OCI-LY1 (cell line): ENCODE measurements around the gene BCAP31.
"Not testable (repeated sequence)": the region's sequence is repeated elsewhere in the genome, so short reads cannot be mapped to it uniquely, and the experiment has no call there.

Experiments
- H2AFZ ChIP-seq: fragments of 200-600 bp; sonication (generic), shearing (Covaris generic); 2 replicates; pipeline ENCODE4 v1.6.0; 2014; ENCODE audit warnings: antibody characterized with exemption, mild to moderate bottlenecking, low read length
- H3F3A ChIP-seq: fragments of 200-600 bp; sonication (generic), shearing (Covaris generic); 2 replicates; pipeline ENCODE4 v1.6.0; 2014; ENCODE audit warnings: mild to moderate bottlenecking, antibody characterized with exemption, low read length, moderate library complexity; ENCODE audit not compliant: insufficient read depth
- H3K27ac ChIP-seq: fragments of 200-600 bp; sonication (generic); 2 replicates; pipeline ENCODE4 v1.5.1; 2014; ENCODE audit warnings: low read length, mixed run types, mild to moderate bottlenecking, low read depth; ENCODE audit not compliant: poor library complexity, severe bottlenecking
- H3K27me3 ChIP-seq: fragments of 200-600 bp; sonication (generic); 2 replicates; pipeline ENCODE4 v1.6.0; 2014; ENCODE audit warnings: antibody characterized with exemption, mild to moderate bottlenecking, low read length, moderate library complexity; ENCODE audit not compliant: insufficient read depth
- H3K36me3 ChIP-seq: fragments of 200-600 bp; sonication (generic); 2 replicates; pipeline ENCODE4 v1.6.1; 2014; ENCODE audit warnings: mild to moderate bottlenecking, antibody characterized with exemption, low read length, moderate library complexity, mixed read lengths; ENCODE audit not compliant: insufficient read depth
- H3K4me1 ChIP-seq: fragments of 200-600 bp; sonication (generic); 2 replicates; pipeline ENCODE4 v1.5.1; 2014; ENCODE audit warnings: mild to moderate bottlenecking, low read length, moderate library complexity; ENCODE audit not compliant: insufficient read depth, severe bottlenecking
- H3K4me2 ChIP-seq: fragments of 200-600 bp; sonication (generic), shearing (Covaris generic); 2 replicates; pipeline ENCODE4 v1.6.1; 2014; ENCODE audit warnings: low read length
- H3K4me3 ChIP-seq: fragments of 200-600 bp; sonication (generic); 2 replicates; pipeline ENCODE4 v1.5.1; 2014; ENCODE audit warnings: low read length, low read depth, mild to moderate bottlenecking, mixed read lengths; ENCODE audit not compliant: poor library complexity, severe bottlenecking
- H3K79me2 ChIP-seq: fragments of 200-600 bp; shearing (Covaris generic); 2 replicates; pipeline ENCODE4 v1.6.1; 2016; ENCODE audit warnings: mixed run types, low read length, mixed read lengths; ENCODE audit not compliant: insufficient read depth
- H3K9ac ChIP-seq: fragments of 200-600 bp; sonication (generic), shearing (Covaris generic); 2 replicates; pipeline ENCODE4 v1.6.1; 2014; ENCODE audit warnings: mild to moderate bottlenecking, low read length, mixed read lengths
- H3K9me2 ChIP-seq: fragments of 200-600 bp; sonication (generic), shearing (Covaris generic); 2 replicates; pipeline ENCODE4 v1.6.1; 2014; ENCODE audit warnings: low read depth, mild to moderate bottlenecking, low read length, mixed read lengths
- H3K9me3 ChIP-seq: fragments of 200-600 bp; shearing (Covaris generic); 2 replicates; pipeline ENCODE4 v1.6.1; 2014; ENCODE audit warnings: low read length, mixed read lengths
- H4K20me1 ChIP-seq: fragments of 200-600 bp; sonication (generic), shearing (Covaris generic); 2 replicates; pipeline ENCODE4 v1.6.0; 2016; ENCODE audit warnings: mild to moderate bottlenecking, low read length; ENCODE audit not compliant: insufficient read depth
- CTCF ChIP-seq: fragments of 200-600 bp; sonication (generic), shearing (Covaris generic); IDR thresholded peaks from 2 replicates; pipeline ENCODE4 v1.5.1; 2017; ENCODE audit warnings: mild to moderate bottlenecking, antibody characterized with exemption, low read length, moderate library complexity, mixed read lengths
- EZH2 ChIP-seq: fragments of 200-600 bp; sonication (generic), shearing (Covaris generic); IDR thresholded peaks from 2 replicates; pipeline ENCODE4 v1.8.0; 2017; ENCODE audit warnings: borderline replicate concordance, mixed run types, mild to moderate bottlenecking, antibody characterized with exemption, low read length, moderate library complexity, mixed read lengths

BCAP31 gene

GRCh38 chrX:153700967-153701366 lies 23.2 kb downstream of the BCAP31 start:
- Histone ChIP-seq H3K36me3 (peaks cover 5% of the 10 kb centered on the region), H2AFZ (no peak overlapping the region), H3K27ac (no peak overlapping the region), H3K9me3 (no peaks in the 10 kb centered on the region), H3K9ac (no peak overlapping the region), H3K79me2 (no peaks in the 10 kb centered on the region), H3K27me3 (no peaks in the 10 kb centered on the region), H3F3A (no peaks in the 10 kb centered on the region), H3K4me2 (no peak overlapping the region), H4K20me1 (no peaks in the 10 kb centered on the region), H3K9me2 (no peaks in the 10 kb centered on the region), H3K4me1 (no peaks in the 10 kb centered on the region), H3K4me3 (no peak overlapping the region)
- TF ChIP-seq CTCF, result no peak

- H3K79me2 ChIP-seq, result no peaks in the 10 kb centered on the region
- no peak overlapping the region for H3K27ac ChIP-seq
- TF ChIP-seq EZH2 (no peak), CTCF (no peak)
Measured at GRCh38 chrX:153700376-153700945, 23.7 kb downstream of the BCAP31 start.

DNA sequence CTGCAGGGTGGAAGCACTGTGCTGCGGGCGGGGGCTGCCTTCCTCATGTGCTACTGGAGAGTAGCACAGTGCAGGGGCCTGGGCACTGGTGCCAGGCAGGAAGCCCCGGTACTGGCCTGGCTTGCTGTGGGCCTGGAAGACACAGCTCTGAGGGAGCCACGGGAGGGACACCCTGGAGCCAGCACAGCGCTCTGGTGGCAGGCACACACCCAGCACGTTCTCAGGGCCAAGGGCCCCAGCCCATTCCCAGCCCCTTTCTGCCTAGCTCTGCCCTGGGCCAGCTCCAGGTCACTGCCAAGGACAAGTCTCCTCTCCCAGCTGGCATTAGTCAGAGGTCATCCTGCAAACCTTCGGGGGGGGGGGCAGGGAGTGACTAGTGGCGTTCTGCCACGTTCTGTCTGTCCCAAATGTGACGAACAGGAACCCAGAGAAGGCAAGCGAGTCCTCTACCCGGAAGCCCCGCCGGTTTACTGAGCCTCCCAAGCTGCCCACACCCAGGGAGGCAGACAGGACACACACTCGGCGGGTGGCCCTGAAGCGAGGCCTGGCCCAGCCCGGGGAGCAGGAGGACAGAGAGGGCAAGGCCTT lies 24.3 kb downstream of the BCAP31 start:
- H3F3A ChIP-seq, H2AFZ ChIP-seq, H3K9me2 ChIP-seq, H3K4me3 ChIP-seq, H3K36me3 ChIP-seq, H3K9me3 ChIP-seq, H3K27me3 ChIP-seq, H3K27ac ChIP-seq, H3K4me1 ChIP-seq, H3K4me2 ChIP-seq, H4K20me1 ChIP-seq, H3K9ac ChIP-seq, H3K79me2 ChIP-seq: not testable (repeated sequence)

More at GRCh38 chrX:153700376-153700945, 23.7 kb downstream of the BCAP31 start:
- H3K4me1 ChIP-seq, result no peaks in the 10 kb centered on the region
- H3K9me2 ChIP-seq, result no peaks in the 10 kb centered on the region
- H2AFZ ChIP-seq, result no peak overlapping the region
- H3F3A ChIP-seq, result no peaks in the 10 kb centered on the region
- H3K27me3 ChIP-seq, result no peaks in the 10 kb centered on the region
- H3K4me2 ChIP-seq, result no peak overlapping the region
- peaks cover 5% of the 10 kb centered on the region for H3K36me3 ChIP-seq
- no peaks in the 10 kb centered on the region for H3K9me3 ChIP-seq
- no peak overlapping the region for H3K9ac ChIP-seq
- H4K20me1 ChIP-seq, result no peaks in the 10 kb centered on the region
- H3K4me3 ChIP-seq, result no peak overlapping the region

DNA sequence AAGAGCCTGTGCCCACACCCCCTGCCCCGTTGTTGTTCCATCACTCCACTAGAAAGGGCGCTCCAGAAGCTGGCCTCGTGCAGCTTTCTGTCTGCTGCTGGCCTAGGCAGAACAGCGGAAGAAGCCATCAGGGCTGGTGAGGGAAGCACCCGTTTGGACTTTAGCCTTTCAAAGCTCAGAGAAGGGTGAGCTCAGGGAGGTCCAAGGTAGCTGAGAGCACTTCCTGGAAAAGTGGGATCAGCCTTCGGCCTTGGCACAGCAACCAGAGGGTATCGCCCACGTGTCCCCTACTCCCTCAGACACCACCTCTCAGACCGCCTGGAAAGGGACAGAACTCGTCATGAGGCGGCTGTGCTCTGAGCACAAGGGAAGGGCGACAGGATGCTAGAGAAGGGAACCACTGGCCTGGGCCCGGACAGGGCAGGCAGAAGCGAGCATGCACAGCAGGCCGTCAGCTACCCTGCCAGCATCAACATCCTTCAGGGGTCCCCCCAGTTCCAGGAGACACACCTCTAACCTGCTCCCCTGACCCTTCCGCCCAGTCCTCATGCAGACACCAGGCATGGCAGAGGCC lies 24.9 kb downstream of the BCAP31 start:
- not testable (repeated sequence) for H3K9ac ChIP-seq, H3K27ac ChIP-seq, H4K20me1 ChIP-seq, H3K4me1 ChIP-seq, H3K4me2 ChIP-seq, H3F3A ChIP-seq, H3K9me3 ChIP-seq, H2AFZ ChIP-seq, H3K4me3 ChIP-seq, H3K79me2 ChIP-seq, H3K36me3 ChIP-seq, H3K27me3 ChIP-seq, H3K9me2 ChIP-seq
